ENCODE data around the gene DDX49.

- TF ChIP-seq POLR2A (IDR thresholded peaks at IDR 0.05): no peak
- no peak for TF ChIP-seq CTCF (IDR thresholded peaks at IDR 0.05 in 8 of 11, conservative IDR thresholded peaks at IDR 0.05 in 3 of 11)
- no peak for TF ChIP-seq POLR2AphosphoS5 (IDR thresholded peaks at IDR 0.05)
Measured at GRCh38 chr19:18951721-18952281, 32.3 kb downstream of the DDX49 start.
